ENCODE results near the gene EXD2. TPM values are rescaled to one million over a fixed set of nuclear protein-coding genes. Genes with fewer than 3 reads are reported as not detected.

The EXD2 gene
- 10 to 100 TPM; 19.7 to 34.2 (median 28.0) TPM for total RNA-seq

- intact Hi-C loops (cut with DNase I), result loop anchor here (5.0 kb wide), 1 partner anchor 34 kb away; no protein-coding TSS in a partner anchor
- TF ChIP-seq POLR2A (IDR thresholded peaks at IDR 0.05; ENCODE audit: low read depth) (no peak), POLR2AphosphoS5 (IDR thresholded peaks at IDR 0.05) (peak; percentile 74 to 89)
- Histone ChIP-seq H3K27ac (replicated peaks in 1 of 4) (peak within 1 kb of the TSS; percentile 77 to 85 (median 82)), H3K4me1 (peaks cover 0 to 11% (median 11%) of the 10 kb centered on the region in 4 donors), H3K9me3 (no peaks in the 10 kb centered on the region), H3K4me3 (peak within 1 kb of the TSS; percentile 73 to 97 (median 88)), H3K36me3 (no peaks in the 10 kb centered on the region), H3K27me3 (no peaks in the 10 kb centered on the region)
- WGBS, result 0% methylated on average over 22 of the region's 58 CpGs
- peak; percentile 94 for DNase-seq (ENCODE audit: extremely low spot score)
These were observed at the start of gene EXD2 for GRCh38 chr14:69191340-69192111. EXD2 (plus strand) TSS chr14:69191498; CDS start chr14:69209471, 17,973 bp downstream.

- Histone ChIP-seq H3K36me3 (peaks cover 0 to 9% (median 2%) of the 10 kb centered on the region in 4 donors), H3K4me3 (no peak overlapping the region), H3K27ac (replicated peaks in 1 of 4) (no peak overlapping the region), H3K9me3 (no peaks in the 10 kb centered on the region), H3K4me1 (peaks cover 34 to 83% (median 56%) of the 10 kb centered on the region in 4 donors), H3K27me3 (no peaks in the 10 kb centered on the region)
- TF ChIP-seq POLR2A (IDR thresholded peaks at IDR 0.05; ENCODE audit: low read depth) (no peak), EP300 (IDR thresholded peaks at IDR 0.05) (no peak), CTCF (IDR thresholded peaks at IDR 0.05) (no peak), POLR2AphosphoS5 (IDR thresholded peaks at IDR 0.05) (no peak)
- DNase-seq (ENCODE audit: extremely low spot score), result no peak
- intact Hi-C loops (cut with DNase I), result no loop called here
- WGBS, result 89% methylated on average over 1 of the region's 1 CpG
These were observed 49.7 kb upstream of the EXD2 start for GRCh38 chr14:69141550-69141949.

GRCh38 chr14:69142101-69142500 is 49.2 kb upstream of the EXD2 start:
- DNase-seq (ENCODE audit: extremely low spot score), result no peak
- no peak overlapping the region for H3K27ac ChIP-seq (replicated peaks in 1 of 4)
- peaks cover 34 to 80% (median 59%) of the 10 kb centered on the region in 4 donors for H3K4me1 ChIP-seq
- H3K27me3 ChIP-seq, result no peaks in the 10 kb centered on the region
- TF ChIP-seq CTCF (IDR thresholded peaks at IDR 0.05) (no peak), POLR2A (IDR thresholded peaks at IDR 0.05; ENCODE audit: low read depth) (no peak), EP300 (IDR thresholded peaks at IDR 0.05) (no peak), POLR2AphosphoS5 (IDR thresholded peaks at IDR 0.05) (no peak)
- peaks cover 0 to 9% (median 2%) of the 10 kb centered on the region in 4 donors for H3K36me3 ChIP-seq
- H3K4me3 ChIP-seq, result no peak overlapping the region
- intact Hi-C loops (cut with DNase I), result no loop called here
- 90% methylated on average over 5 of the region's 5 CpGs for WGBS
- H3K9me3 ChIP-seq, result no peaks in the 10 kb centered on the region

GRCh38 chr14:69149461-69150244 is 41.6 kb upstream of the EXD2 start:
- Histone ChIP-seq H3K36me3 (peaks cover 0 to 15% (median 5%) of the 10 kb centered on the region in 4 donors), H3K27me3 (no peaks in the 10 kb centered on the region), H3K4me3 (no peak overlapping the region), H3K4me1 (peaks cover 16 to 61% (median 53%) of the 10 kb centered on the region in 4 donors), H3K27ac (replicated peaks in 1 of 4) (peak overlapping the region in 2 of 4 donors; percentile 34 to 99), H3K9me3 (no peaks in the 10 kb centered on the region)
- WGBS, result 49% methylated on average over 2 of the region's 2 CpGs
- intact Hi-C loops (cut with DNase I), result no loop called here
- TF ChIP-seq POLR2A (IDR thresholded peaks at IDR 0.05; ENCODE audit: low read depth), result no peak
- TF ChIP-seq CTCF (IDR thresholded peaks at IDR 0.05), result no peak
- no peak for TF ChIP-seq EP300 (IDR thresholded peaks at IDR 0.05)
- TF ChIP-seq POLR2AphosphoS5 (IDR thresholded peaks at IDR 0.05), result no peak
- DNase-seq (ENCODE audit: extremely low spot score), result no peak

Data from esophagus muscularis mucosa (tissue), 4 donors.